ENCODE data around the gene TBX19. TPM values are rescaled to one million over a fixed set of nuclear protein-coding genes. Genes with fewer than 3 reads are reported as not detected.

Gene TBX19
- total and polyA plus RNA-seq, 4 donors: 1.0 to 3.6 (median 1.7) TPM

GRCh38 chr1:168301664-168302320, 21.1 kb downstream of the TBX19 start:
- WGBS, 2 donors: 72 to 80% methylated on average over 3 of the region's 3 CpGs
- Histone ChIP-seq H3K27me3 (ENCODE audit: control insufficient read depth in 3 of 3, insufficient read depth in 3 of 3, low read length in 2 of 3) (no peaks in the 10 kb centered on the region), H3K27ac (ENCODE audit: low read depth in 1 of 2, low read length in 1 of 2) (no peak overlapping the region), H3K4me3 (no peak overlapping the region), H3K9ac (ENCODE audit: insufficient read depth in 1 of 2, low read length in 2 of 2) (no peak overlapping the region), H3K4me1 (ENCODE audit: control insufficient read depth in 5 of 5, insufficient read depth in 5 of 5, low read length in 5 of 5) (peaks cover 0 to 8% (median 4%) of the 10 kb centered on the region in 5 donors), H3K36me3 (ENCODE audit: control insufficient read depth in 4 of 4, insufficient read depth in 4 of 4, low read length in 4 of 4) (peaks cover 0 to 4% (median 1%) of the 10 kb centered on the region in 4 donors), H3K9me3 (ENCODE audit: control insufficient read depth in 4 of 4, insufficient read depth in 3 of 4, low read length in 3 of 4) (no peaks in the 10 kb centered on the region)
- TF ChIP-seq CTCF (IDR thresholded peaks at IDR 0.05; ENCODE audit: control extremely low read depth, extremely low read depth): no peak
- no peak for DNase-seq
- ATAC-seq (ENCODE audit: insufficient read depth, low FRiP score): no peak

DNA sequence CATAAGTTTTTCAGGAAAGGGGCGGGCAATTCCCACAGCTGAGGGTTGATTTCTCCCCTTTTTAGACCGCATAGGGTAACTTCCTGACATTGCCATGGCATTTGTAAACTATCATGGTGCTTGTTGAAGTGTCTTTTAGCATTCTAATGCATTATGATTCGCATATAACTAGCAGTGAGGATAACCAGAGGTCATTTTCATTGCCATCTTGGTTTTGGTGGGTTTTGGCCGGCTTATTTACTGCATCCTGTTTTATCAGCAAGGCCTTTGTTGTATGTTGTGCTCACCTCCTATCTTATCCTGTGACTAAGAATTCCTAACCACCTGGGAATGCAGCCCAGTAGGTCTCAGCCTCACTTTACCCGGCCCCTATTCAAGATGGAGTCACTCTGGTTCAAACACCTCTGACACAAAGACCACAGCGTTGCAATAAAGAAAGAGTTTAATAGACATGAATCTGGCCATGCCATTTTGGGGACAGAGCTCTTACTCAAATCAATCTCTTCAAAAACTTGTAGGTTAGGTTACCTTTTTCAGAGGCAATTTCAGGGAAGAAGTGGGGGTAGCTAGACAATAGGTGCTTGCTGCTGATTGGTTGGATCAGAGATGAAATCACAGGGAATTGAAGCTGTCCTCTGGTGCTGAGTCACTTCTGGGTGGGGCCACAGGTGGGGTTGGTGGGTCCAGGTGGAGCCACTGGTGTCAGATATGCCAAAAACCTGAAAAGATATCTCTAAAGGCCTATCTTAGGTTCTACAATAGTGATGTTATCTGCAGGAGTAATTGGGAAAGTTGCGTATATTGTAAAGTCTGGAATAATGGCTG, 23.3 kb downstream of the TBX19 start:
- WGBS, 2 donors: 86 to 90% methylated on average over 7 of the region's 7 CpGs
- Histone ChIP-seq H3K9me3 (ENCODE audit: control insufficient read depth in 4 of 4, insufficient read depth in 3 of 4, low read length in 3 of 4) (no peaks in the 10 kb centered on the region), H3K9ac (ENCODE audit: insufficient read depth in 1 of 2, low read length in 2 of 2) (no peak overlapping the region), H3K4me3 (no peak overlapping the region), H3K27ac (ENCODE audit: low read depth in 1 of 2, low read length in 1 of 2) (no peak overlapping the region), H3K4me1 (ENCODE audit: control insufficient read depth in 5 of 5, insufficient read depth in 5 of 5, low read length in 5 of 5) (peaks cover 0 to 4% (median 0%) of the 10 kb centered on the region in 5 donors), H3K36me3 (ENCODE audit: control insufficient read depth in 4 of 4, insufficient read depth in 4 of 4, low read length in 4 of 4) (peaks cover 0 to 7% (median 3%) of the 10 kb centered on the region in 4 donors), H3K27me3 (ENCODE audit: control insufficient read depth in 3 of 3, insufficient read depth in 3 of 3, low read length in 2 of 3) (no peaks in the 10 kb centered on the region)
- ATAC-seq (ENCODE audit: insufficient read depth, low FRiP score) (no peak), DNase-seq (no peak)
- TF ChIP-seq CTCF (IDR thresholded peaks at IDR 0.05; ENCODE audit: control extremely low read depth, extremely low read depth): no peak

DNA sequence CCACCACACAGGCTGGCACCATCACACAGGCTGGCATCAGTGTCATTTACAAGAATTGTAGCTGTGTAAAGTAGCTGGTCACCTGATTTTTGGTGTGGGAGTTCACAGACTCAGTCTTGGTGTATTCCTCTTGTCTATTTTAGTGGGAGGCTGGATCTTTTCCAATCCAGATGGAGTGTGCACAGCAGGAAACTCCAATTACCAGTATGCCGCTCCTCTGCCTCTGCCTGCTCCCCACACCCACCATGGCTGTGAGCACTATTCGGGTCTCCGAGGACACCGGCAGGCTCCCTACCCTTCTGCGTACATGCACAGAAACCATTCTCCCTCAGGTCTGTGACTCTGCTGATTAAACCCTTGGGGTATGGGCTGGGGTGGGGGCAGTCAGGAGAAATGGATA, 24.2 kb downstream of the TBX19 start:
- Histone ChIP-seq H3K36me3 (ENCODE audit: control insufficient read depth in 4 of 4, insufficient read depth in 4 of 4, low read length in 4 of 4) (peaks cover 0 to 7% (median 3%) of the 10 kb centered on the region in 4 donors), H3K9me3 (ENCODE audit: control insufficient read depth in 4 of 4, insufficient read depth in 3 of 4, low read length in 3 of 4) (no peaks in the 10 kb centered on the region), H3K4me3 (no peak overlapping the region), H3K27me3 (ENCODE audit: control insufficient read depth in 3 of 3, insufficient read depth in 3 of 3, low read length in 2 of 3) (no peaks in the 10 kb centered on the region), H3K4me1 (ENCODE audit: control insufficient read depth in 5 of 5, insufficient read depth in 5 of 5, low read length in 5 of 5) (peaks cover 0 to 4% (median 0%) of the 10 kb centered on the region in 5 donors), H3K9ac (ENCODE audit: insufficient read depth in 1 of 2, low read length in 2 of 2) (no peak overlapping the region), H3K27ac (ENCODE audit: low read depth in 1 of 2, low read length in 1 of 2) (no peak overlapping the region)
- no peak for TF ChIP-seq CTCF (IDR thresholded peaks at IDR 0.05; ENCODE audit: control extremely low read depth, extremely low read depth)
- DNase-seq: no peak
- WGBS, 2 donors: 94 to 96% methylated on average over 5 of the region's 5 CpGs
- ATAC-seq (ENCODE audit: insufficient read depth, low FRiP score): no peak

Data from lung (tissue), 12 donors.